Esophagus squamous epithelium (tissue), 4 donors: ENCODE data around the gene KREMEN1.

Experiments used
- POLR2A ChIP-seq, 4 donors: fragments of 450-650 bp; IDR thresholded peaks; one replicate each; pipeline ENCODE4 v1.6.1; 2017; ENCODE audit warnings: antibody characterized with exemption in 4 of 4, mild to moderate bottlenecking in 4 of 4, moderate library complexity in 3 of 4
- TF ChIP-seq, protein P1 (sequence below), 6 experiments: fragments of 450-650 bp in 4 of 6; fragments of 200-600 bp in 2 of 6; sonication (generic) in 2 of 6; IDR thresholded peaks; one replicate each; pipeline ENCODE4 v1.5.1; 2016 to 2019; ENCODE audit warnings: antibody characterized with exemption in 6 of 6, mild to moderate bottlenecking in 4 of 6, moderate library complexity in 4 of 6

DNA sequence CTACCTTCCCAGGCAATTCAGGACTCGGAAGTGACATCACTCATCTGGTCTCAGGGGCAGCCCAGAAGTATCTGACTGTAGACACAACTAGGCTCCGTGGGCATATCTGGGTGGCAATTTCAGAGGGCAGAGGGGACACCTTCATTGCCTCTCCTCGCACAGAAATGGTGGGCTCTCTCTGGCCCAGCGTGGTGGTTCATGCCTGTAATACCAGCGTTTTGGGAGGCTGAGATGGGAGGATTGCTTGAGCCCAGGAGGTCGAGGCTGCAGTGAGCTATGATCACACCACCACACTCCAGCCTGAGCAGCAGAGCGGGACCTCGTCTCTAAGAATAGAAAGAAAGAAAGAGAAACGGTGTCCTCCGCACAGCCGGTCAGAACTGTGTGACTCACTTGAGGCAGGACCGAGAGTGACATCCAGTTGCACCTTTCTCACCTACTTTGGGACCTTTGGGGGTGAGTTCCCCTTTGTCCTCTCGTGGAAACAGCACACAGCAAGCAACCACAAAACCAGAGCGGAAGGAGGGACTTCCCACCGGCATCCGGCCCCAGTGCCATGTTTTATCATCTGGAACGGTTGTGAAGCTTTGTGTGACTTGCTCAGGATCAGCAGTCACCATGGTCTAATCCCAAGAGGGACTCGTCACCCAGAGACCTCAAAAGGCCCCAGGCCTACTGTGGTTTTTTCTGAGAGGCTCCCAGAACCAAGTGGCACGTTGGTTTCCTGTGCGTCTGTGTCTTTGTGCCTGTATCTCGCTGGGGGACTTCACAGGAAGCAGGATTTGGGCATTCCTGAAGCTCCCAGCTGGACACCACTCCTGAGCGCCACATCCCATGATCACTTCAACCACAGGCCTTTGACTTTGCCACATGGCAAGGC lies 94.4 kb downstream of the KREMEN1 start:
- TF ChIP-seq, protein P1, sequence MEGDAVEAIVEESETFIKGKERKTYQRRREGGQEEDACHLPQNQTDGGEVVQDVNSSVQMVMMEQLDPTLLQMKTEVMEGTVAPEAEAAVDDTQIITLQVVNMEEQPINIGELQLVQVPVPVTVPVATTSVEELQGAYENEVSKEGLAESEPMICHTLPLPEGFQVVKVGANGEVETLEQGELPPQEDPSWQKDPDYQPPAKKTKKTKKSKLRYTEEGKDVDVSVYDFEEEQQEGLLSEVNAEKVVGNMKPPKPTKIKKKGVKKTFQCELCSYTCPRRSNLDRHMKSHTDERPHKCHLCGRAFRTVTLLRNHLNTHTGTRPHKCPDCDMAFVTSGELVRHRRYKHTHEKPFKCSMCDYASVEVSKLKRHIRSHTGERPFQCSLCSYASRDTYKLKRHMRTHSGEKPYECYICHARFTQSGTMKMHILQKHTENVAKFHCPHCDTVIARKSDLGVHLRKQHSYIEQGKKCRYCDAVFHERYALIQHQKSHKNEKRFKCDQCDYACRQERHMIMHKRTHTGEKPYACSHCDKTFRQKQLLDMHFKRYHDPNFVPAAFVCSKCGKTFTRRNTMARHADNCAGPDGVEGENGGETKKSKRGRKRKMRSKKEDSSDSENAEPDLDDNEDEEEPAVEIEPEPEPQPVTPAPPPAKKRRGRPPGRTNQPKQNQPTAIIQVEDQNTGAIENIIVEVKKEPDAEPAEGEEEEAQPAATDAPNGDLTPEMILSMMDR (IDR thresholded peaks at IDR 0.05), result no peak
- no peak for TF ChIP-seq POLR2A (IDR thresholded peaks at IDR 0.05)
